Gastroesophageal sphincter (tissue), 4 donors: ENCODE results near the gene PEX3. TPM values are rescaled to one million over a fixed set of nuclear protein-coding genes. Genes with fewer than 3 reads are reported as not detected.

Experiments
- ATAC-seq: fragments of 150-250 bp; one replicate; pipeline ENCODE4 v1.9.1; 2016; ENCODE audit warnings: mild to moderate bottlenecking, moderate library complexity
- H3K27ac ChIP-seq, 4 donors: fragments of 200-600 bp; sonication (generic) in 3 of 4; 1 replicate in 3 of 4; 2 replicates in 1 of 4; pipeline ENCODE4 v1.5.1; 2016 to 2019
- H3K27me3 ChIP-seq: fragments of 200-600 bp; sonication (generic); one replicate; pipeline ENCODE4 v1.5.1; 2019
- H3K36me3 ChIP-seq, 2 donors: fragments of 200-600 bp; sonication (generic); one replicate each; pipeline ENCODE4 v1.5.1; 2019; ENCODE audit warnings: control low read depth in 1 of 2
- H3K4me1 ChIP-seq, 3 donors: fragments of 200-600 bp; sonication (generic); 1 replicate in 2 of 3; 2 replicates in 1 of 3; pipeline ENCODE4 v1.5.1; 2016 to 2019; ENCODE audit warnings: control low read depth in 2 of 3
- H3K4me3 ChIP-seq, 2 donors: fragments of 200-600 bp; sonication (generic); one replicate each; pipeline ENCODE4 v1.5.1; 2019; ENCODE audit warnings: mild to moderate bottlenecking in 1 of 2, moderate library complexity in 1 of 2
- H3K9me3 ChIP-seq, 3 donors: fragments of 200-600 bp; sonication (generic); one replicate each; pipeline ENCODE4 v1.5.1; 2017 to 2019; ENCODE audit warnings: control low read depth in 2 of 3
- CTCF ChIP-seq, 4 experiments: fragments of 200-600 bp in 2 of 4; fragments of 450-650 bp in 2 of 4; sonication (generic) in 1 of 4; IDR thresholded peaks; one replicate each; pipeline ENCODE4 v1.5.1; 2017 to 2019; ENCODE audit warnings: antibody characterized with exemption in 4 of 4, mild to moderate bottlenecking in 2 of 4, moderate library complexity in 2 of 4
- EP300 ChIP-seq: sonication (generic); formaldehyde crosslinking; IDR thresholded peaks from one replicate; pipeline ENCODE4 v1.6.1; 2017; ENCODE audit warnings: antibody characterized with exemption, mild to moderate bottlenecking
- POLR2A ChIP-seq, 2 donors: fragments of 450-650 bp; IDR thresholded peaks; one replicate each; pipeline ENCODE4 v1.6.1; 2017; ENCODE audit warnings: antibody characterized with exemption in 2 of 2, mild to moderate bottlenecking in 2 of 2, moderate library complexity in 1 of 2
- POLR2AphosphoS5 ChIP-seq: sonication (generic); formaldehyde crosslinking; IDR thresholded peaks from one replicate; pipeline ENCODE4 v1.6.1; 2017; ENCODE audit warnings: antibody characterized with exemption
- WGBS, 2 donors: methylation state at CpG; one replicate each; pipeline ENCODE4 v1.1.5; 2018; ENCODE audit warnings: low coverage in 1 of 2; 5-methylcytosine and 5-hydroxymethylcytosine counted together
- total RNA-seq, 4 donors: library from RNA; depleted of rRNA; stranded (reverse); fragments of >200 nt; gene quantifications; one replicate each; pipeline ENCODE4 v1.1.0, GENCODE V29; 2016

Gene PEX3
- total RNA-seq, result 10 to 100 TPM; 12.5 to 20.4 (median 16.6) TPM

- 0% methylated on average over 7 to 8 of the region's 56 CpGs for WGBS, 2 donors
- H3K9me3 ChIP-seq, result no peaks in the 10 kb centered on the region
- peak within 1 kb of the TSS; percentile 7 to 83 (median 81) for H3K27ac ChIP-seq
- peak within 1 kb of the TSS; percentile 51 to 60 for H3K4me3 ChIP-seq
- TF ChIP-seq EP300, result no peak
- TF ChIP-seq CTCF (IDR thresholded peaks at IDR 0.05), result peak in 1 of 4 experiments; percentile 33
- TF ChIP-seq POLR2AphosphoS5, result peak; percentile 87
- peak; percentile 49 to 65 for TF ChIP-seq POLR2A (IDR thresholded peaks at IDR 0.05)
- H3K4me1 ChIP-seq, result peaks cover 5 to 48% (median 8%) of the 10 kb centered on the region in 3 donors
- no peaks in the 10 kb centered on the region for H3K27me3 ChIP-seq
- ATAC-seq, result peak; percentile 99
- H3K36me3 ChIP-seq, result peaks cover 0 to 7% of the 10 kb centered on the region in 2 donors
Measured at GRCh38 chr6:143450453-143451371, at the start of gene PEX3, which contains the start of gene ADAT2. Gene PEX3, plus strand, starts transcription at chr6:143450805. Its CDS starts 238 bp downstream, at chr6:143451043. Gene ADAT2, minus strand, starts transcription at chr6:143450695. Its CDS starts 37 bp downstream, at chr6:143450658.

- Histone ChIP-seq H3K27ac (no peak overlapping the region), H3K4me1 (no peaks in the 10 kb centered on the region), H3K27me3 (no peaks in the 10 kb centered on the region), H3K4me3 (no peak overlapping the region), H3K9me3 (no peaks in the 10 kb centered on the region), H3K36me3 (no peaks in the 10 kb centered on the region)
- ATAC-seq, result no peak
- WGBS, 2 donors, result 77 to 100% methylated on average over 1 of the region's 1 CpG
- TF ChIP-seq CTCF (IDR thresholded peaks at IDR 0.05), result no peak
- TF ChIP-seq EP300, result no peak
- TF ChIP-seq POLR2AphosphoS5, result no peak
- no peak for TF ChIP-seq POLR2A (IDR thresholded peaks at IDR 0.05)
Measured at GRCh38 chr6:143401068-143401446, 49.5 kb upstream of the PEX3 start.

- no peak overlapping the region for H3K27ac ChIP-seq
- no peaks in the 10 kb centered on the region for H3K9me3 ChIP-seq
- no peak for TF ChIP-seq CTCF (IDR thresholded peaks at IDR 0.05)
- no peak for TF ChIP-seq POLR2AphosphoS5
- TF ChIP-seq POLR2A (IDR thresholded peaks at IDR 0.05), result no peak
- no peak for TF ChIP-seq EP300
- H3K4me1 ChIP-seq, result no peaks in the 10 kb centered on the region
- no peak overlapping the region for H3K4me3 ChIP-seq
- H3K27me3 ChIP-seq, result no peaks in the 10 kb centered on the region
- no peaks in the 10 kb centered on the region for H3K36me3 ChIP-seq
- ATAC-seq, result no peak
- 81 to 87% methylated on average over 2 to 5 of the region's 5 CpGs for WGBS, 2 donors
Measured at GRCh38 chr6:143401636-143402370, 48.8 kb upstream of the PEX3 start.

GRCh38 chr6:143402721-143403336 is 47.8 kb upstream of the PEX3 start:
- Histone ChIP-seq H3K4me3 (no peak overlapping the region), H3K4me1 (no peaks in the 10 kb centered on the region), H3K27ac (no peak overlapping the region), H3K36me3 (no peaks in the 10 kb centered on the region), H3K27me3 (no peaks in the 10 kb centered on the region), H3K9me3 (no peaks in the 10 kb centered on the region)
- 97 to 100% methylated on average over 1 to 3 of the region's 7 CpGs for WGBS, 2 donors
- no peak for ATAC-seq
- no peak for TF ChIP-seq EP300
- no peak for TF ChIP-seq POLR2AphosphoS5
- TF ChIP-seq POLR2A (IDR thresholded peaks at IDR 0.05), result no peak
- no peak for TF ChIP-seq CTCF (IDR thresholded peaks at IDR 0.05)
